RKO (cell line): Measurements from ENCODE around the gene TEX2.
A peak's percentile ranks its signal among the peaks of the same experiment; 100 is the strongest.

Source experiments
- DNase-seq: peaks from one replicate; pipeline ENCODE4 v3.0.0-alpha.2; 2016; ENCODE audit warnings: low spot score

Gene TEX2

DNA sequence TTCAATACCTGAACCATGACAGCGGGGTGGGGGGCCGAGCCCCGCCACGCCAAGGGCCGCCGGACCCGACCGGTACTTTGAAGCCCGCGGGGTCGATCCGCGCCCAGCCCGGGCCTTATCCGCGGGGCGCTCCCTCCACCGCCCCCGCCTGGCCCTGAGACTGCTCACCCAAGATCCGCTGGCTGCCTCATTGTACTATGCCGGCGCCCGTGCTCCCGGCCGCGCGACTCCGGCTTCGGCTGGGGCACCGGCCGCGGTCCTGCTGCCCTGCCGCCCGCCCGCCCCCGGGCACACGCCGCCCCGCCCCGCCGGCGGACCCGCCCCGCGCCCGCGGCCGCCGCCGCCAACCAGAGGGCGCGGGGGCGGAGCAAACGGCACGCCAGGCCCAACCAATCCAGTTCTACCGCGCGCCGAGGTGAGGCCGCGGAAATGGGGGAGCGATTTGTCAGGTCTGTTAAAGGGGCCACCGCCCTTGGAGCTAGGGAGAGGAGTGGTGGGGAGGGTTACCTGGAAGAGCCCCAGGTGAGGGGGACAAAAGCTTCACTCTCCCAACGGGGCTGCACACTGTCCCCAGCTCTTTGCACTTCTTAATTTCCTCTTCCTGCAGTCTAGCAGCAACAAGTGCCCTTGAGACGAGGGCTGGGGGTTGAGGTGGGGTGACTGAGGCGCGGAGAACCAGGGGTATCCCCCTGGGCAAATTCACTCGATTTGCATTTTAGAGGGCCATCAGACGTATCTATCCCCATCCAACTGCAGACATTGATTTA, at the start of gene TEX2:
Gene TEX2, minus strand, starts transcription at position 261 of the 767 bp plus-strand sequence. CDS start 49,043 bp downstream, outside the sequence.
- peak; percentile 91 for DNase-seq

DNA sequence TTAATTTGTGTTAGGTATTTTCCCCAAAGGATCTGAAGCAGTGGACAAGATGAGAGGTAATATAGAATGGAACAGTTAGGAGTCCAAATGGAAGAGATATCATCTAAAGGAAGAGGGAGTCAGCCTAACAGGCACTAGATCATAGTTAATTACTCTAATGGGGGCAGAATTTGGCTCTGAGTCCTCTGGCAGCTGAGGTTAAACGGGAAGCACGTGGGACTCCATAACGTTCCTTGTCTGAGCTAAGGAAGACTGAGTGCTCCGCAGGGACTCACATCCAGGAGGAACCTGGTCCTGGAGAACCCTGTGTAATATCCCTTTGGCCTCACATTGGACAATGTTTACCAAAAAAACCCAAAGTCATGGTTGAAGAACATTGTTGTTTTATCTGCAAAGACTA, 46.6 kb upstream of the TEX2 start:
- DNase-seq, result no peak

DNA sequence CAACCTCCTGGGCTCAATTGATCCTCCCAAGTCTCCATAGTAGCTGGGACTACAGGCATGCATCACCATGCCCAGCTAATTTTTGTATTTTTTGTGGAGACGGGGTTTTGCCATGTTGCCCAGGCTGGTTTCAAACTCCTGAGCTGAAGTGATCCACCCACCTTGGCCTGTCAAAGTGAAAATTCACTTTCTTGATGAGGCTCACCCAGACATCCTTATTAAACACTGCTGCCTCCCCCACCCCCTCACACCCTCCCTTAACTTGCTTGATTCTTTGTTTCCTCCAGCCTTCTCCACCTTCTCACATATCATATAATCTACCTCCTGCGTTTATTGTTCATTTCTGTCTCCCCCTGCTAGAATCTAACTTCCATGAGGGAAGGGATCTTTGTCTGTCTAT, 46.0 kb upstream of the TEX2 start:
- DNase-seq, result no peak

GRCh38 chr17:64306850-64307463, 43.9 kb upstream of the TEX2 start:
- peak; percentile 69 for DNase-seq

DNA sequence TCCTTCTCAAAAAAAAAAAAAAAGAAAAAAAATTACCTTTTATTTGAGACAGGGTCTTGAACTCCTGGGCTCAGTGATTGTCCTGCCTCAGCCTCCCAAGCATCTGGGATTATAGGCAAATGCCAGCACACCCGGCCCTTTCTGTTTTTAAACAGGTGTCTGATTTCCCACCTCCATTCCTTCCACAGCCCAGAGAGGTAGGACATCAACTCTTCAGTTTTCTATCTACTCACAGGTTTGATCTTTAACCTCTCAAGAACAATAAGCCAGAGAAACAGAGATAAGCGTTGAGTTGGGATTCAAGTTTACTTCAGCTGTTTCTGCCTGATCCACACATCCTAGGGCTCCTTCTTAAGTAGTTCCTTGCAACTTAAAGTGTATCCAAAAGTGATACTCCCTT, 41.5 kb upstream of the TEX2 start:
- DNase-seq, result no peak

DNA sequence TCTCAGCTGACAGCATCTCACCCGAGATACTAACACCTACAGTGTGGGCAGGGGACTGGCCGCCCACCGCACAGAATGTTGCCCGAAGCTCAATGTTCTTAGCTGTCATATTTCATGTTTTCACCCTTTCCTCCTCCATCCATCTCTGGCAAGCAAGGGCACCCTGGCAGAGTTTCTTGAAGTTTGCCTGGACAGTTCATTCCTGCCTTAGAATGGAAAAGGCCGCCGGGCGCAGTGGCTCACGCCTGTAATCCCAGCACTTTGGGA, 37.6 kb upstream of the TEX2 start:
- no peak for DNase-seq

DNA sequence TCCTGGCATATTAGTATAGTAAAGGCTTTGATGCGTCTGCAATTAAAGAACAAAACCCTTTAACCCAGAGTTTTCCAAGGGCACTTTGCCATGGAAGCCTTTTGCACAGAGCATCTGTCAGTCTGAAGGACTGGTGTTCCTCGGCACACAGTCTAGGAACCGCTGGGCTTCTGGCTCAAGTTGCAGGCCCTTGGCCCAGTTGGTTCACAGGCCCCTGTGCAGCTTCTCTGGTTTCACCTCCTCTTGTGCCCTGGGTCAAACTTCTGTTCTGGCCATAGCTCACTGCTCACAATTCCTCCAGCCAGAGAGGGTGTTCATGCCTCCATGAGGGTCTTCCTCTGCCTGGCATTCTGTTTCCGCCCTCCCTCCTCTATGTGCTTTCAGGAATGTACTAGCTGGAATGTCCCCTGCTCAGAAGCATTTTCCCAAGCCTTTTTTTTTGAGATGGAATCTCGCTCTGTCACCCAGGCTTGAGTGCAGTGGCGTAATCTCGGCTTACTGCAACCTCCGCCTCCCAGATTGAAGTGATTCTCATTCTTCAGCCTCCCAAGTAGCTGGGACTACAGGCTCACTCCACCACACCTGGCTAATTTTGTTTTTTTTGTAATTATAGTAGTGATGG, 34.5 kb upstream of the TEX2 start:
- no peak for DNase-seq

DNA sequence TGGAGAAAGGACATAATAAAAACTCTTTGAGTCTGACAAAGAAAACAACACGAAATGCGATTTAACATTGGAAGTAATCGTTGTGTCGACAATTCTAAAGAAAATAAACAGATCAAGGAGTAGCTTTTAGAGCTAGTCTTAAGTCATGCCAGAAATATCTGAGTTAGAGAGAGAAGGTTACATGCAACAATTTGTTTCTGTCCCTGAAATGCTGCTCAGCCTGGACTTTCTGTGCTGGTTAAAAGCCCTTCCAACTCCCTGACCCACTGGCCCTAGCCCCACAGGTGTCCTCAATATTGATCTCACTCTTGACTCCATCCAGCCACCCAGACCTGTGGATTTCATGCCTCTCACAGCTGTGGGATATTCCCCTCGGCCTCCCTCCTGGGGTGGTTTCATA, 33.2 kb upstream of the TEX2 start:
- no peak for DNase-seq

DNA sequence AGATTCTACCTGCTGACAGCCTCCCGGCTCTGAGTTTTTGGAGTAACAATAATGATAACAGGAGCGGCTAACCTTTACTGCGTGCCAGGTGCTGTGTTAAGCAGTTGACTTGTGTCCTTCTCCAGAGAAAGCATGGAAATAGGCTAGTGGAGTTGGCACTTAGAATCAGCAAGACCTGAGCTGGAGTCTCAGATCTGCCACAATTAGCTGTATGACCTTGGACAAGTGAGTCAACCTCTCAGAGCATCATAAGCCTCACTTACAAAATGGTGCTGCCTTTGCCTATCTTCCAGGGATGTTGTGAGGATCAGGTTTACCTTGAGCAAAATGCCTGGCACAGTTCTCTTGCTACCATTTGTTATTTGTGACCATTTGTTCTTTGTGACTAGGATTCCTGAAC, 32.1 kb upstream of the TEX2 start:
- DNase-seq, result no peak

GRCh38 chr17:64291268-64291851, 28.3 kb upstream of the TEX2 start:
- DNase-seq, result peak; percentile 23

GRCh38 chr17:64289741-64290141, 26.7 kb upstream of the TEX2 start:
- no peak for DNase-seq

DNA sequence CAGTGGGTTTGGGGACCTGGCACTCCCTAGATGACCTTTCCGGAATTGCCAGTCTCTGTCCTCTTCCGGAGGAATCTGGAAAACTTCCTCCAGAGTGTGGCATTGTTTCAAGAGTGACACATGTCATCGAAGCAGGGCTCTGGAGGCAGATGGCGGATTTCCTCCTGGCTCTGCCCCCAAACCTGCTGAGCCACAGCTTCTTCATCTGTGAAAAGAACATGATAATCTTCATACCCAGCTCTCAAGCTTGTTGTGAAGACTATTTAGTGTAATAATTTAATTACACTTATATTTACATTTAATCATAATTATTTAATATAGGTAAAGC, 19.7 kb upstream of the TEX2 start:
- no peak for DNase-seq

GRCh38 chr17:64281962-64282752, 19.1 kb upstream of the TEX2 start:
- DNase-seq, result peak; percentile 75

DNA sequence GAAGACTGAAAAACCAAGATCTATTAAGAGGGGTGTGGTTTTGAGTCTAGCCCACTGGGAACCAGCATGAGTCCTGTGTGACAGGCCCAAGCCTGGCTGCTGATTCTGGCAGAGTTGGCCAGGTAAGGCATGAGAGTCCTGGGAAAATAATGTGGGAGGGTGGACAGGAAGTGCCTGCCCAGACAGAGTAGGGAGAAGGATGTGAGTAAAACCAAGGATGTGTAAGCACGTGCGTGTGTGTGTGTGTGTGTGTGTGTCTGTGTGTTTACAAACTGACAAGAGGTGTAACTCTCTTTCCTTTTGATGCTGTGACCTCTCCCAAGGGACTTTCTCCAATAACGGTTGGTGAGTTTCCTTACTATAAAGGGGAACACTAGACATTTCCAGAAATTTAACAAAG, 15.6 kb upstream of the TEX2 start:
- DNase-seq, result peak; percentile 34

DNA sequence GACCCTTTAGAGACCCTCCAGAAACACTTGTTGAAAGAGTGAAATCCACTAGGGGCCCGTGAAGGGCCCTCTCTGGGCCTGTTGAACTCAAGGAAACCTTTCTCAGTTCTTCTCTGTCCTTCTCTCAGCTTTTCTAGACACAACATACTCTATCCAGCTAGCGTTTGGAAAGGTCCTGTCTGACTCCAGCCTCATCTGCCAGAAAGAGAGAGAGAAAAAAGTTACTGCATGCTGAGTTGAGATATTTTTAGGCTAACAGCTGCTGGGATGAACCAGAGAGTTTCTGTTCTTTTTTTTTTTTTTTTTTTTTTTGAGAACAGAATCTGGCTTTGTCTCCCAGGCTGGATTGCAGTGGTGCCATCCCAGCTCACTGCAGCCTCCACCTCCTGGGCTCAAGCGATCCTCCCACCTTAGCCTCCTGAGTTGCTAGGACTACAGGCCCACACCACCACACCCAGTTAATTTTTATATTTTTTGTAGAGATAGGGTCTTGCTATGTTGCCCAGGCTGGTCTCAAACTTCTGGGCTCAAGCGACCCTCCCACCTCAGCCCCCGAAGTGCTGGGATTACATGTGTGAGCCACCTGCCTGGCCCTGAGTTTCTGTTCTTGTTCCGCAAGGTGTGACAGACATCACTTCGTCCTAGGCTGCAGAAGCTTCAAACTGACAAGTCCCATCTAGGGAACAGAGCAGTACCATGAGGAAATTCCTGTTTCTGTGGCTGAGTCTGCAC, 14.9 kb upstream of the TEX2 start:
- no peak for DNase-seq

DNA sequence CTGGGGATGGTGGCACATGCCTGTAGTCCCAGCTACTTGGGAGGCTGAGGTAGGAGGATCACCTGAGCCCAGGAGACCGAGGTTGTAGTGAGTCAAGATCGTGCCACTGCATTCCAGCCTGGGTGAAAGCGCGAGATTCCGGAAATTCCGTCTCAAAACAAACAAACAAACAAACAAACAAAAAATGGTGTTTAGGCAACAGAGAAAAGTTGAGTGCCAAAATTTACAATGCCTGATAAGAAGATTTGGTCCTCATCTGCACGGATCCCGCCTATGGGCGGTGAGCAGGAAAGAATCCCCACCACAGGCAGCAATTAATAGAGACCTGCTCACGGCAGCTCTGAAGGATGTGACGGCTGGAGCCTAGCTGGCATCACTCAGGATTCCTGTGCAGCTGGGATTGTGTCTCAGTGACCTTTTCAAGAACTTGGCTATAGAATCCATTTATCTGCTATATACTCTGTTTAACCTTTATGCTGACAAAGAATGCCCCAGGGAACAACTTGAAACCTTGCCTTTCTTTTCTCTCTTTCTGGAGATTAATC, 14.0 kb upstream of the TEX2 start:
- no peak for DNase-seq

DNA sequence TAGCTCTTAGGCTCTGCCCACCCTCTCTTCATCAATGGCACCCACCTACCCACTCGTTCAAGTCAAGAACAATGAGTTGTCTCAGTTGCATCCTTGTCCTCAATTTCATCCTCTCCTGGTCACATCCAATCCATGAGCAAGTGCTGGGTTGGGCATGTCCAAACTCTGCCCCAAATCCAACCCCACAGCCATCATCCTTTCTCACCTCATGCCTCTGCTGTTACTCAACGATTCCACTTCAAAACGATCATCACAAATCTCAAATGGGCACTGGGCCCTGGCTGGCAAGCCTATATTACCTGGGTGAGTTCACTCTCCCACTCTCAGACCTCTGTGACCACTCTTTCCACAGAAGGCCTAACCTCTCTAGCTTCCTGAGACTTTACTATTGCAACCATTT, 12.0 kb upstream of the TEX2 start:
- DNase-seq, result no peak

- no peak for DNase-seq
These were observed 9.9 kb upstream of the TEX2 start for GRCh38 chr17:64273006-64273405.

- DNase-seq, result no peak
These were observed 7.8 kb upstream of the TEX2 start for GRCh38 chr17:64270885-64271284.

DNA sequence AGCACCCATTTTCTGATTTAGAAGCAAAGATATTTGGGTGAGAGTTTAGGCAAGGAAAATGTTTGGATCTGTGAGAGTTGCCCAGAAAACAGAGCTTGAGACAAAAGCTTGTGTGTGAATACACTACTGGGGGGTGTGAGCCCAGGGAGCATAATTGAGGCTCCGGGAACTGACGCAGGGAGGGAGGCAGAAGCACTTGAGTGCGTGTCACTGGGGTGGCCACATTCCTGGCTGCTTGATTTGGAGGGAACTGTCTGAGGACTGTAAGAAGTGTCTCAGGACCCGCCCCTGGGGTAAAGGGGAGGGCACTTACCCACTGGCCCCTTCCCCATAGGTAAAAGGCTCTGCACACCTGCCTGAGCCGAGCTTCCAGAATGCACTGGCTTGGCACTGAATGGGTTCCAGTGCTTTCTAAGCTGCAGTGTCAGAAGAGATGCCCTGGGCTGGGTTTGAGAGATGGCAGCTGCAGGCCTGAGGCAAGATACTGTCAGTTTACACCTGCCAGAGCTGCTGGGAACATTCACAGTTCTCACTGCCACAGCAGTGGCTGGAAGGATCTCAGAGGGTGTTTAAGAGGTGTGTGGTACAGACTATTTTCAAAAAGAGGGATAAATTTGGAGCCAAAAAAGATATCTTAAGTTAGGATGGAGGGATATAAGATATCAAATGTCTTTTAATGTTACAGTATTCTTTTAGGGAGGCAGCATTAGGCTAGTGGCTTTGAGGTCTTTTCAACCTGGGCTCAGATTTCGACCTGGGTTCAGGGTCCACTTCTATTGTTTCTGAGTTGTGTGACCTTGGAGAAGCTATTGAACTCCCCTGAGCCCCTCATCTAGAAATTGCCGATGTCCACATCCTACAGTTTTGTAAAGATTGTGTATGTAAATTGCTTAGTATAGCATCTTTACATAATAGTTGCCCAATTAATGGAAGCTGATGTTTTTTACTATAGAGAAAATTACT, 6.9 kb upstream of the TEX2 start:
- DNase-seq, result no peak

DNA sequence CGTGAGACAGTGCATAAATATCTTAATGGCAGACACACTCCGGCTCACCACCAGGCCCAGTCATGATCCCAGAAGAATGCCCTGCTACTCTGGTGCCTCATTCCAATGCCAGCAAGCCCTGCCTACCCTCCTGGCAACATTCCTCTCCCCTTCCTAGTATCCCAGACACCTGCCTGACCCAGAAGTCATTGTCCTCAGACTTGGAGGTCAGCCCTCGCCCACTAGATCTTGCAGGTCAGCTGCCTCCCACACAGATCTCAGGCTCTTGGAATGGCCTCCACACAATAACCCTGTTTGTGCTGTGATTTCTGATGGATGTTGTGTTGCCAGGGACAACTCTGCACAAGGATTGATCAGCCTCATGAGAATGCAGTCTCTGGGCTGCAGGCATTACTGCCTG, 1.8 kb upstream of the TEX2 start:
- DNase-seq, result no peak
